Lower leg skin (tissue), 3 donors: Measurements from ENCODE around the gene ITGA2B.

Source experiments
- CTCF ChIP-seq, 3 donors: fragments of 450-650 bp; IDR thresholded peaks; one replicate each; pipeline ENCODE4 v1.5.1; 2016; ENCODE audit warnings: antibody characterized with exemption in 3 of 3, mild to moderate bottlenecking in 3 of 3, moderate library complexity in 2 of 3
- POLR2A ChIP-seq, 2 donors: fragments of 450-650 bp; IDR thresholded peaks; one replicate each; pipeline ENCODE4 v1.6.1; 2016 to 2017; ENCODE audit warnings: antibody characterized with exemption in 2 of 2, mild to moderate bottlenecking in 1 of 2, moderate library complexity in 1 of 2

DNA sequence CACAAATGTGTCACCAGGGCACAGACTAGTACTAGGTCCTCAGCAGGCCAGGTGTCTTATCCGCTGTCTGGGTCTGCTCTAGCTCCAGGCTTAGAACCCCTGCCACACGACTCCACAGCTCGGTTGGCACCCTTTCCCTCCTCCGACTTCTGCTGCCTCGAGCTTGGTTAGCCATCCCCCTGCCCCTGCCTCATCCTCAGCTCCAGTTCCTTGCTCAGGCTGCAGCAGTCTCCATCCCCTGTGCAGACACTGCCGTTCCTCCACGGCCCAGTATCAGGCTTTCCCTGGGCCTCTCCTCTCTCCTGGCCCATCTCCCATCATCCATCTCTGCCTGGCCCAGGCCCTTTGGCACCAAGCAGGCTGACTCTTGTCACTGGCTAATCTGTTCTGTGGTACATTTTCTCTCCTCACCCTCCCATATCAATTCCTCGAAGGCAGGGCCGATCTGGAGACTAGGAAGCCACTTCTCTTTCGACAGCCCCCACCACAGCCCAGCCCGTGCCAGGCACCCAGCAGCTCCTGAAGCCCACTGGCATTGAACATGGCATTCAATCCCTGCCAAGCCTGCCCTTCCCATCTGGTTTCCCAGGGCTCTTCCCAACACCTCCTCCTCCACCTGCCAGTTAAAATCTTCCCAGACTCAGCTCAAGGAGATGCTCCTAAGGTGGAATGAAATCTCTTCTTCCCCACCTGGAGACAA lies 45.8 kb downstream of the ITGA2B start:
- TF ChIP-seq POLR2A (IDR thresholded peaks at IDR 0.05) (no peak), CTCF (IDR thresholded peaks at IDR 0.05) (no peak)
